Mucosa of stomach (tissue), 1 donor: ENCODE measurements around the gene ZNF800.

Experiments used
- H3K27me3 ChIP-seq: one replicate; pipeline ENCODE4 v1.7.0; 2013; ENCODE audit warnings: mild to moderate bottlenecking, low read length; ENCODE audit not compliant: control insufficient read depth, insufficient read depth
- H3K36me3 ChIP-seq: one replicate; pipeline ENCODE4 v1.7.0; 2013; ENCODE audit warnings: low read length; ENCODE audit not compliant: control insufficient read depth, insufficient read depth
- H3K4me1 ChIP-seq: one replicate; pipeline ENCODE4 v1.7.0; 2013; ENCODE audit warnings: mild to moderate bottlenecking, low read length; ENCODE audit not compliant: control insufficient read depth, insufficient read depth
- H3K4me3 ChIP-seq: one replicate; pipeline ENCODE4 v1.7.0; 2013; ENCODE audit warnings: low read length
- H3K9ac ChIP-seq: one replicate; pipeline ENCODE4 v1.7.0; 2013; ENCODE audit warnings: mild to moderate bottlenecking, low read length, moderate library complexity
- H3K9me3 ChIP-seq: one replicate; pipeline ENCODE4 v1.7.0; 2013; ENCODE audit warnings: mild to moderate bottlenecking, low read length, moderate library complexity; ENCODE audit not compliant: control insufficient read depth
- donor health status: Pancreatic carcinoma.

ZNF800 gene

GRCh38 chr7:127387974-127388373 is 4.5 kb downstream of the ZNF800 start:
- Histone ChIP-seq H3K9me3 (no peaks in the 10 kb centered on the region), H3K4me3 (no peak overlapping the region), H3K27me3 (no peaks in the 10 kb centered on the region), H3K4me1 (peaks cover 5% of the 10 kb centered on the region), H3K9ac (no peak overlapping the region), H3K36me3 (no peaks in the 10 kb centered on the region)

- Histone ChIP-seq H3K9ac (no peak overlapping the region), H3K4me3 (no peak overlapping the region), H3K27me3 (no peaks in the 10 kb centered on the region), H3K36me3 (no peaks in the 10 kb centered on the region), H3K9me3 (no peaks in the 10 kb centered on the region), H3K4me1 (peaks cover 8% of the 10 kb centered on the region)
These were observed 9.2 kb downstream of the ZNF800 start for GRCh38 chr7:127383123-127383835.

- H3K4me3 ChIP-seq = no peak overlapping the region
- peaks cover 8% of the 10 kb centered on the region for H3K4me1 ChIP-seq
These were observed 10.0 kb downstream of the ZNF800 start for GRCh38 chr7:127382301-127383085.

GRCh38 chr7:127380479-127380878 is 12.0 kb downstream of the ZNF800 start:
- no peak overlapping the region for H3K4me3 ChIP-seq
- H3K4me1 ChIP-seq = peaks cover 8% of the 10 kb centered on the region
- no peaks in the 10 kb centered on the region for H3K36me3 ChIP-seq
- H3K9ac ChIP-seq = no peak overlapping the region
- H3K27me3 ChIP-seq = no peaks in the 10 kb centered on the region
- no peaks in the 10 kb centered on the region for H3K9me3 ChIP-seq

More at GRCh38 chr7:127382301-127383085, 10.0 kb downstream of the ZNF800 start:
- Histone ChIP-seq H3K9me3 (no peaks in the 10 kb centered on the region), H3K36me3 (no peaks in the 10 kb centered on the region), H3K27me3 (no peaks in the 10 kb centered on the region), H3K9ac (no peak overlapping the region)

- Histone ChIP-seq H3K36me3 (no peaks in the 10 kb centered on the region), H3K4me3 (no peak overlapping the region), H3K4me1 (peaks cover 8% of the 10 kb centered on the region), H3K27me3 (no peaks in the 10 kb centered on the region), H3K9me3 (no peaks in the 10 kb centered on the region), H3K9ac (no peak overlapping the region)
These were observed 12.9 kb downstream of the ZNF800 start for GRCh38 chr7:127379642-127380041.

GRCh38 chr7:127378537-127378936 is 14.0 kb downstream of the ZNF800 start:
- Histone ChIP-seq H3K9ac (no peak overlapping the region), H3K4me3 (no peak overlapping the region), H3K9me3 (no peaks in the 10 kb centered on the region), H3K36me3 (no peaks in the 10 kb centered on the region), H3K4me1 (peaks cover 8% of the 10 kb centered on the region), H3K27me3 (no peaks in the 10 kb centered on the region)

GRCh38 chr7:127377425-127377824 is 15.1 kb downstream of the ZNF800 start:
- Histone ChIP-seq H3K9ac (no peak overlapping the region), H3K4me1 (peaks cover 5% of the 10 kb centered on the region), H3K36me3 (no peaks in the 10 kb centered on the region), H3K9me3 (no peaks in the 10 kb centered on the region), H3K4me3 (no peak overlapping the region), H3K27me3 (no peaks in the 10 kb centered on the region)

- Histone ChIP-seq H3K9ac (no peak overlapping the region), H3K27me3 (no peaks in the 10 kb centered on the region), H3K9me3 (no peaks in the 10 kb centered on the region), H3K36me3 (no peaks in the 10 kb centered on the region), H3K4me1 (peaks cover 3% of the 10 kb centered on the region), H3K4me3 (no peak overlapping the region)
These were observed 16.9 kb downstream of the ZNF800 start for GRCh38 chr7:127375631-127376030.

- Histone ChIP-seq H3K4me3 (no peak overlapping the region), H3K36me3 (no peaks in the 10 kb centered on the region), H3K9me3 (no peaks in the 10 kb centered on the region), H3K9ac (no peak overlapping the region), H3K27me3 (no peaks in the 10 kb centered on the region), H3K4me1 (no peaks in the 10 kb centered on the region)
These were observed 24.8 kb downstream of the ZNF800 start for GRCh38 chr7:127367679-127368078.

- no peak overlapping the region for H3K9ac ChIP-seq
- H3K4me3 ChIP-seq = no peak overlapping the region
- H3K36me3 ChIP-seq = no peaks in the 10 kb centered on the region
- no peaks in the 10 kb centered on the region for H3K27me3 ChIP-seq
- H3K9me3 ChIP-seq = no peaks in the 10 kb centered on the region
- no peaks in the 10 kb centered on the region for H3K4me1 ChIP-seq
These were observed 25.8 kb downstream of the ZNF800 start for GRCh38 chr7:127366680-127367079.

GRCh38 chr7:127365957-127366315 is 26.6 kb downstream of the ZNF800 start:
- no peak overlapping the region for H3K4me3 ChIP-seq
- no peaks in the 10 kb centered on the region for H3K4me1 ChIP-seq
- no peaks in the 10 kb centered on the region for H3K36me3 ChIP-seq
- no peaks in the 10 kb centered on the region for H3K27me3 ChIP-seq
- H3K9me3 ChIP-seq = no peaks in the 10 kb centered on the region
- no peak overlapping the region for H3K9ac ChIP-seq

GRCh38 chr7:127365164-127365956 is 27.1 kb downstream of the ZNF800 start:
- Histone ChIP-seq H3K9me3 (no peaks in the 10 kb centered on the region), H3K4me1 (no peaks in the 10 kb centered on the region), H3K27me3 (no peaks in the 10 kb centered on the region), H3K4me3 (no peak overlapping the region), H3K9ac (no peak overlapping the region), H3K36me3 (no peaks in the 10 kb centered on the region)
